ENCODE results near the gene DOP1A. TPM values are rescaled to one million over a fixed set of nuclear protein-coding genes. Genes with fewer than 3 reads are reported as not detected.

DOP1A gene
- total RNA-seq, 1 donor from 2014 or later = 29.5 TPM

DNA sequence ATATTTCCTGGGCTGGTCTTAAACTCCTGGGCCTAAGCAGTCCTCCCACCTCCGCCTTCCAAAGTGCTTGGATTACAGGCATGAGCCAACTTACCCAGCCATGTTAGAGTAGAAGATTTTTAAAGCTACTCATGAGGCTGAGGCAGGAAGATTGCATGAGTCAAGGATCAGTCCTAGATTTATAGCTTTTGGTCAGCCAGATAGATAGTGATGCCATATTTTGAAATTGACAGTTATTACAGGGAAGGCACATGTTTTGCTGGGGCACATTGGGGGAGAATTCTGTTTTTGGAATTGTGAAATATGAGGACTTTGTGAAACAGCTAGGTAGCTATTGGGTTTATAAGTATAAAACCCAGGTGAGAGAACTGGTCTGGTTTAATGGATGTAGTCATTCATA, 40.9 kb downstream of the DOP1A start:
- FAIRE-seq = no peak
- TF ChIP-seq, protein P1, sequence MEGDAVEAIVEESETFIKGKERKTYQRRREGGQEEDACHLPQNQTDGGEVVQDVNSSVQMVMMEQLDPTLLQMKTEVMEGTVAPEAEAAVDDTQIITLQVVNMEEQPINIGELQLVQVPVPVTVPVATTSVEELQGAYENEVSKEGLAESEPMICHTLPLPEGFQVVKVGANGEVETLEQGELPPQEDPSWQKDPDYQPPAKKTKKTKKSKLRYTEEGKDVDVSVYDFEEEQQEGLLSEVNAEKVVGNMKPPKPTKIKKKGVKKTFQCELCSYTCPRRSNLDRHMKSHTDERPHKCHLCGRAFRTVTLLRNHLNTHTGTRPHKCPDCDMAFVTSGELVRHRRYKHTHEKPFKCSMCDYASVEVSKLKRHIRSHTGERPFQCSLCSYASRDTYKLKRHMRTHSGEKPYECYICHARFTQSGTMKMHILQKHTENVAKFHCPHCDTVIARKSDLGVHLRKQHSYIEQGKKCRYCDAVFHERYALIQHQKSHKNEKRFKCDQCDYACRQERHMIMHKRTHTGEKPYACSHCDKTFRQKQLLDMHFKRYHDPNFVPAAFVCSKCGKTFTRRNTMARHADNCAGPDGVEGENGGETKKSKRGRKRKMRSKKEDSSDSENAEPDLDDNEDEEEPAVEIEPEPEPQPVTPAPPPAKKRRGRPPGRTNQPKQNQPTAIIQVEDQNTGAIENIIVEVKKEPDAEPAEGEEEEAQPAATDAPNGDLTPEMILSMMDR (IDR thresholded peaks at IDR 0.05; ENCODE audit: insufficient read depth, low read length, severe bottlenecking) = no peak
- peaks cover 1% of the 10 kb centered on the region for H3K36me3 ChIP-seq (ENCODE audit: control insufficient read depth, insufficient read depth, low read length)
- DNase-seq (ENCODE audit: low read depth) = no peak
- H3K27me3 ChIP-seq (ENCODE audit: control insufficient read depth, insufficient read depth, low read length) = no peaks in the 10 kb centered on the region
- H3K4me3 ChIP-seq (ENCODE audit: low read depth, low read length) = no peak overlapping the region

DNA sequence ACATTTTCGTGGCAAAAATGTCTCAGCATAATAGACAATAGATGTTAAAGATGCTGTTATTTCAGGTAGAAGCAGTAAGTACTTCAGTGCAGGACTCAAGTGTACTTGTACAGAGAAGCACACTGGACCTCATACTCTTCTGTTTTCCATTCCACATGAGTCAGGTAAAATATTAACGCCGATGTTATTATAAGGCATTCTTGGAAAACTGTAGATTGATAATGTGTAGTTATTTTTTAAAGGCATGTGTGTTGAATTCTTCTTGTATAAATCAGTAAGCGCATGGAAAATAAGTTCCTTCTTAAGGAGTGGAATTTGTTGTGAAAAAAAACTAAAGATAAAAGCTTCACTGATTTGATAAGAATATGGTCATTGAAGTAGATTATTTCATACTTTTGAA, 45.8 kb downstream of the DOP1A start:
- DNase-seq (ENCODE audit: low read depth) = no peak
- no peak overlapping the region for H3K4me3 ChIP-seq (ENCODE audit: low read depth, low read length)
- peaks cover 1% of the 10 kb centered on the region for H3K36me3 ChIP-seq (ENCODE audit: control insufficient read depth, insufficient read depth, low read length)
- no peak for FAIRE-seq
- TF ChIP-seq, protein P1 (IDR thresholded peaks at IDR 0.05; ENCODE audit: insufficient read depth, low read length, severe bottlenecking) = no peak
- no peaks in the 10 kb centered on the region for H3K27me3 ChIP-seq (ENCODE audit: control insufficient read depth, insufficient read depth, low read length)

DNA sequence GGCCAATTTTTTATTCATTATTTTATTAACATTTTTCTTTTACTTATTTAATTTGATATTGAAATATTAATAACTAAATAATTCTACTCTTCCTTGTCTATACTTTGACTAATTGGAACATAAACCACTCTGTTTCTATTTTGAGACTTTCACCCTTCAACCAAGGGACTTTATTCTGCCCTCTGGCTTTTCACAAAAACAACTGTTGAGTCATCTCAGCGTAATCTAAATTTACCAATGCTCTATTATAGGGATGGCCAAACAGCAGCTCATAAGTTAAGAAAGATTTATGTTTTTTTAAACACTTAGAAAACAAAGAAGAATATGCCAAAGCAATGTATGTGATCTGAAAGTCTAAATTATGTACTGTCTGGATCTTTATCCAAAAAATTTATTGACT, 46.7 kb downstream of the DOP1A start:
- no peak for FAIRE-seq
- TF ChIP-seq, protein P1 (IDR thresholded peaks at IDR 0.05; ENCODE audit: insufficient read depth, low read length, severe bottlenecking) = no peak
- Histone ChIP-seq H3K27me3 (ENCODE audit: control insufficient read depth, insufficient read depth, low read length) (no peaks in the 10 kb centered on the region), H3K36me3 (ENCODE audit: control insufficient read depth, insufficient read depth, low read length) (peaks cover 1% of the 10 kb centered on the region), H3K4me3 (ENCODE audit: low read depth, low read length) (no peak overlapping the region)
- peak; percentile 31 for DNase-seq (ENCODE audit: low read depth)

DNA sequence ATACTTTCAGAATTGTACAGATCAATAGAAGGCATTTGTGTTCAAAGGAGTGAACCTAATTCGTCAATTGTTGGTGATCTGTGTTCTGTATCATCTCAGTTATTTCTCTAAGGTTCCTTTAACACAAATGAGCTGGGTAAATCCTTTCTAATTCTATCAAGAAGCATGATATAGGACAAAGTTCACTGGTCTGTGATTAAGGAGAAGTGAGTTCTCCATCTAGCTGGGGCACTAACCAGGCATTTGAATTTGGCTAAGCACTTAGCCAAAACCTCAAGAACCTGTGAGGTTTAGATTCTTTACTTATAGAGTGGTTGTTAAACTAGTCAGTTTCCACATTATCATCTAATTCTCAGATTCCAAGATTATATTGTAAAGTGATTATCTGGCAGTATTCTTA, 50.3 kb downstream of the DOP1A start:
- no peak for FAIRE-seq
- TF ChIP-seq, protein P1 (IDR thresholded peaks at IDR 0.05; ENCODE audit: insufficient read depth, low read length, severe bottlenecking) = no peak
- no peak for DNase-seq (ENCODE audit: low read depth)
- no peak overlapping the region for H3K4me3 ChIP-seq (ENCODE audit: low read depth, low read length)
- no peaks in the 10 kb centered on the region for H3K36me3 ChIP-seq (ENCODE audit: control insufficient read depth, insufficient read depth, low read length)
- no peaks in the 10 kb centered on the region for H3K27me3 ChIP-seq (ENCODE audit: control insufficient read depth, insufficient read depth, low read length)

DNA sequence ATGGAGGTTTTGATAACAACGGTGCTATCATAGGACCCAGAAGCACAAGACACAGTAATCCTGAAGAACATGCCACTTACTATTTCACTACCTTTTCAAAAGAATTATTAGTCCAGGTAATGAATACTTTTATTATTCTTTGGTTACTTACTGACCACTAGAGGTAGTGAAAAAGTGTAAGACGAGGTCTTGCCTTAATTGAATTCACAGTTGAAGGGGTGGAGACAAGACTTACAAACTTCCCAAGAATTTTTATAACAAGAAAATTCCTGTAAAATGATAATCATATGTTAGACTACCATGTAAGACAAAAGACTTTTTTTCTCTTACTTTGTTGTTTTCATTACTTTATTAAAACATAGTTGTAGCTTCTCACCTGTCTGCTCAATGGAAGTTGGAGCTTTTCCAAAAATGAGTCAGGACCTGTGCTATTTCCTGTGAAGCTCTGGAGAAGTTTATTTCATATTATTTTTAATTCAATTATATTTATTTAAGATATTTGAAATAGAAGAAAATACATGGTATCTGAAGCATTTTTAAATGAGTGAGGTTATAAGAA, 52.4 kb downstream of the DOP1A start:
- peaks cover 4% of the 10 kb centered on the region for H3K36me3 ChIP-seq (ENCODE audit: control insufficient read depth, insufficient read depth, low read length)
- FAIRE-seq = no peak
- no peak overlapping the region for H3K4me3 ChIP-seq (ENCODE audit: low read depth, low read length)
- no peaks in the 10 kb centered on the region for H3K27me3 ChIP-seq (ENCODE audit: control insufficient read depth, insufficient read depth, low read length)
- TF ChIP-seq, protein P1 (IDR thresholded peaks at IDR 0.05; ENCODE audit: insufficient read depth, low read length, severe bottlenecking) = no peak
- peak; percentile 49 for DNase-seq (ENCODE audit: low read depth)

DNA sequence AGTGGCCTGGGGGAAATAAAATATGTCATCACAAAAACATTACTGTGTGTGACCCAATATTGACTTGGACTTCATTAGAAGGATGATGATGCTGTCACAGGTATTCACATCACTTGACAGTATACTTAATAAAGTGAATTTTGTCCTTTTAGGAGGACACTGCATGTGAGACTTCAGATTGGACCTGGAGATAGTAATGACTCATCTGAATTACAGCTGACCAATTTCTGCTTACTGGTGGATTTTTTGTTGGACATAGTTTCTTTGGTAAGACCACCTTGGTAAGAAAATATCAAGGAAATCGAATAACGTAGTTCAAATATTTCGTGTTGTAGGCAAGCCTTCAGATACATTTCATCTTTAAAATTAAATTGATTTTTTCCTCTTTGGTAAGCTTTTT, 57.1 kb downstream of the DOP1A start:
- FAIRE-seq (no peak), DNase-seq (ENCODE audit: low read depth) (no peak)
- peaks cover 15% of the 10 kb centered on the region for H3K36me3 ChIP-seq (ENCODE audit: control insufficient read depth, insufficient read depth, low read length)
- no peaks in the 10 kb centered on the region for H3K27me3 ChIP-seq (ENCODE audit: control insufficient read depth, insufficient read depth, low read length)
- TF ChIP-seq, protein P1 (IDR thresholded peaks at IDR 0.05; ENCODE audit: insufficient read depth, low read length, severe bottlenecking) = no peak
- no peak overlapping the region for H3K4me3 ChIP-seq (ENCODE audit: low read depth, low read length)

Data from bronchial epithelial cell (primary cell).